ENCODE data around the gene MYL4.
"Not testable (repeated sequence)": the region's sequence is repeated elsewhere in the genome, so short reads cannot be mapped to it uniquely, and the experiment has no call there.

The MYL4 gene

DNA sequence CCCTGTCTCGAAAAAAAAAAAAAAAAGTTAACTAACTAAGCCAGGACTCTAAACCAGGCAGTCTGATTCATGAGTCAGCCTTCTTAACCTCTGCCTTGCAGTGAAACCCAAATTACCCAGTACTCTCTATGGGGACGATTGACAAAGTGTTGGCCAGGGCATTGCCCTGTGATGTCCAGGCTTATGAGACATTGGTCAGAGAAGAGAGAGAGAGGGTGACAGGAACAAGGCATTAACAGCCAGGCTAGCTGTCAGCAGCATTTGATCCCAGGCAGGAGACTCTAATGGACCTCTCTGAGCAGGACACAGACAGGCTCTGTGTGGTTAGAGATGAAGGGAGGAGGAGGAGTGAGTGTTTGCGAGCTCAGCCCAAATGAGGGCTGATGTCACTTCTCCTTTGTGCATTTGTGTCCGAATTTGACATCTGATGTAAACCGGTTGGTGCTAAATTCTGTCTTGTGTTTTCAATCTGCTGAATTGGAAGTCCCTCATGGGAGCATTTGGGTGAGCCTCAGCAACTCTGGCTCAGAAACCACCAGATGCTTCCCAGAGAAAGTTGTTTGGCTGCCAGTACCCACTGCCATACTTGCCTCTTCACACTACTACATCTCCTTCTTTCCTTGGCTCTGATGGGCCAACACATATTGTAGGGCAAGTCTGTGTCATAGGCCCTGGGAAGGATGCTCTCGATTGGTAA lies 4.3 kb upstream of the MYL4 start:
- intact Hi-C loops (cut with micrococcal nuclease), result no loop called here
- no peaks in the 10 kb centered on the region for H3K9me3 Mint-ChIP-seq
- peaks cover 13% of the 10 kb centered on the region for H3K27me3 Mint-ChIP-seq
- peaks cover 83% of the 10 kb centered on the region for H3K4me1 Mint-ChIP-seq (ENCODE audit: low read depth)
- H3K4me3 Mint-ChIP-seq, result no peak overlapping the region
- H3K36me3 Mint-ChIP-seq (ENCODE audit: low read depth), result no peaks in the 10 kb centered on the region
- peak overlapping the region; percentile 86 for H3K27ac Mint-ChIP-seq

DNA sequence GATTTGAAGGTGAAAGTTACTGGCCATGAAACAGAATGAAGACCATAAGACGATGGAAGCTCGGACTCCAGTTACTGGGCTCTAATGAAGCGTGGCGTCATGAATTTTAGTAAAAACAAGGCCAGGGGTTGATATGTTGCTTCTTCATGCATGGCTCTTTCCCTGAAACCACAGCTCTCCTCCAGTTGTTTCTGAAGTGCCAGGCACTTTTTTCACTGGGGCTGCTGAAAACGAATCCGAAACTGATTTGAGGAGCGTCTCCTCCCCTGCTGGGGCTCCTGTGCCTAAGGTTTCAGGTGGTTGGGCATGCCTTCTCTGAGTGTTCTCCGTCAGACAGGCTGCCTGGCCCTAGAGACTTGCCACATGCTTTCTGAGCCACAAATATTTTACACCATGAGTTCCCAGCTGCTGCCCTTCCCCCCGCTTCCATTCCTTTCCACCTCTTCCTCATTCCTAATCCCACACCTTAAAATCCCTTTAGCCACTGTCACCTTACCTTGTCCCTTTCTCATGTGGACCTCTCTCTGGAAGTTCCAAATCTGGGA lies 3.7 kb upstream of the MYL4 start:
- peaks cover 13% of the 10 kb centered on the region for H3K27me3 Mint-ChIP-seq
- H3K9me3 Mint-ChIP-seq, result no peaks in the 10 kb centered on the region
- H3K4me1 Mint-ChIP-seq (ENCODE audit: low read depth), result peaks cover 81% of the 10 kb centered on the region
- H3K4me3 Mint-ChIP-seq, result peak overlapping the region; percentile 2
- peak overlapping the region; percentile 86 for H3K27ac Mint-ChIP-seq
- intact Hi-C loops (cut with micrococcal nuclease), result no loop called here
- no peaks in the 10 kb centered on the region for H3K36me3 Mint-ChIP-seq (ENCODE audit: low read depth)

- peak overlapping the region; percentile 86 for H3K27ac Mint-ChIP-seq
- peaks cover 16% of the 10 kb centered on the region for H3K27me3 Mint-ChIP-seq
- no peaks in the 10 kb centered on the region for H3K9me3 Mint-ChIP-seq
- peaks cover 75% of the 10 kb centered on the region for H3K4me1 Mint-ChIP-seq (ENCODE audit: low read depth)
- intact Hi-C loops (cut with micrococcal nuclease), result no loop called here
- no peaks in the 10 kb centered on the region for H3K36me3 Mint-ChIP-seq (ENCODE audit: low read depth)
- no peak overlapping the region for H3K4me3 Mint-ChIP-seq
These were observed 1.7 kb upstream of the MYL4 start for GRCh38 chr17:47207143-47208067.

GRCh38 chr17:47209499-47209898 lies 351 bp downstream of the MYL4 start:
- H3K4me1 Mint-ChIP-seq (ENCODE audit: low read depth), result peaks cover 68% of the 10 kb centered on the region
- intact Hi-C loops (cut with micrococcal nuclease), result no loop called here
- no peaks in the 10 kb centered on the region for H3K9me3 Mint-ChIP-seq
- no peak overlapping the region for H3K27ac Mint-ChIP-seq
- no peak overlapping the region for H3K4me3 Mint-ChIP-seq
- peaks cover 19% of the 10 kb centered on the region for H3K27me3 Mint-ChIP-seq
- no peaks in the 10 kb centered on the region for H3K36me3 Mint-ChIP-seq (ENCODE audit: low read depth)

- Mint-ChIP-seq H3K36me3 (ENCODE audit: low read depth) (no peaks in the 10 kb centered on the region), H3K9me3 (no peaks in the 10 kb centered on the region), H3K27me3 (peaks cover 19% of the 10 kb centered on the region), H3K4me1 (ENCODE audit: low read depth) (peaks cover 62% of the 10 kb centered on the region), H3K4me3 (no peak overlapping the region), H3K27ac (no peak overlapping the region)
- intact Hi-C loops (cut with micrococcal nuclease), result no loop called here
These were observed 957 bp downstream of the MYL4 start for GRCh38 chr17:47210105-47210504.

DNA sequence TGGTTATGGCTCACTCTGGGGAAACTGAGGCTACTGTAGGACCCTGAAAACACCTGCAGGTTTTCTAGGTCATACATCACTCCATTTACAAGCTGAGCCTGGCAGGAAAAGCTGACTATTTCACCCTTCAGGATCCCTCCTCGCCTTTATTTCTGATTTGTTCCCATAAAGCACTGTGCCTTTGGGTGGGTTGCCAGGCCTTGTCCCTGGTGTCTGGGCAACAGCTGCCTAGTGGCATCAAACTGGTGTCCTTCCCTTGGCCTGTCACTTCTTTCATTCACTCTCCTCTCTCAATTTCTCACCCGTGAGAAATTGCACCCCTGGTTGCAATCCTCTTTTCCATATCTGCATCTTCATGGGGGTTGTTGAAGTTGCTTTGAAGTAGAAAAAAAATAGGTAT lies 1.6 kb downstream of the MYL4 start:
- Mint-ChIP-seq H3K4me1 (ENCODE audit: low read depth) (peaks cover 56% of the 10 kb centered on the region), H3K4me3 (no peak overlapping the region), H3K27ac (no peak overlapping the region), H3K36me3 (ENCODE audit: low read depth) (no peaks in the 10 kb centered on the region), H3K27me3 (peaks cover 20% of the 10 kb centered on the region), H3K9me3 (no peaks in the 10 kb centered on the region)
- intact Hi-C loops (cut with micrococcal nuclease), result no loop called here

- H3K9me3 Mint-ChIP-seq, result no peaks in the 10 kb centered on the region
These were observed 3.3 kb downstream of the MYL4 start for GRCh38 chr17:47212458-47212857.

GRCh38 chr17:47213540-47213939 lies 4.4 kb downstream of the MYL4 start:
- Mint-ChIP-seq H3K9me3 (no peaks in the 10 kb centered on the region), H3K27me3 (peaks cover 17% of the 10 kb centered on the region), H3K27ac (no peak overlapping the region), H3K4me3 (no peak overlapping the region), H3K36me3 (ENCODE audit: low read depth) (no peaks in the 10 kb centered on the region), H3K4me1 (ENCODE audit: low read depth) (peaks cover 31% of the 10 kb centered on the region)
- intact Hi-C loops (cut with micrococcal nuclease), result no loop called here

More at GRCh38 chr17:47212458-47212857, 3.3 kb downstream of the MYL4 start:
- Mint-ChIP-seq H3K4me1 (ENCODE audit: low read depth) (peaks cover 39% of the 10 kb centered on the region), H3K27me3 (peaks cover 17% of the 10 kb centered on the region), H3K36me3 (ENCODE audit: low read depth) (no peaks in the 10 kb centered on the region), H3K27ac (no peak overlapping the region), H3K4me3 (no peak overlapping the region)
- intact Hi-C loops (cut with micrococcal nuclease), result no loop called here

DNA sequence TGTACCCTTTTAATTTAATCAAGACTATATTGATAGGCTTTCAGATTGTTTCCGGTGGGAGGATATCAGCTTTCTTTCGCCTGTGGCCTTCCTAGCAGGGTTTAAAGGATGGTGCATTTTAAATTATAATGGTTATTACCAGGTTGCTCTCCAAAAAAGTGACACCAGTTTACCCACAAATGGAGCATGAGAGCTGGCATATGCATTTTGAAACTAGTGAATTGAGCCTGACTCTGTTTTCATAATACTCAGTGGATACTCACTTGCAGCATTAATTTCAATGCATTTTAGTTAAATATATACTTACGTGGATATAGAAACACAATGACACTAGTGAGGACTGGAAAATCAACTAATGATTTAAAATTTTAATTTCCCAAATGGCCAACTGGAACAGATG lies 5.8 kb downstream of the MYL4 start:
- Mint-ChIP-seq H3K9me3 (no peaks in the 10 kb centered on the region), H3K36me3 (ENCODE audit: low read depth) (no peaks in the 10 kb centered on the region), H3K27ac (no peak overlapping the region), H3K4me1 (ENCODE audit: low read depth) (peaks cover 33% of the 10 kb centered on the region), H3K4me3 (no peak overlapping the region), H3K27me3 (peaks cover 18% of the 10 kb centered on the region)
- intact Hi-C loops (cut with micrococcal nuclease), result no loop called here

DNA sequence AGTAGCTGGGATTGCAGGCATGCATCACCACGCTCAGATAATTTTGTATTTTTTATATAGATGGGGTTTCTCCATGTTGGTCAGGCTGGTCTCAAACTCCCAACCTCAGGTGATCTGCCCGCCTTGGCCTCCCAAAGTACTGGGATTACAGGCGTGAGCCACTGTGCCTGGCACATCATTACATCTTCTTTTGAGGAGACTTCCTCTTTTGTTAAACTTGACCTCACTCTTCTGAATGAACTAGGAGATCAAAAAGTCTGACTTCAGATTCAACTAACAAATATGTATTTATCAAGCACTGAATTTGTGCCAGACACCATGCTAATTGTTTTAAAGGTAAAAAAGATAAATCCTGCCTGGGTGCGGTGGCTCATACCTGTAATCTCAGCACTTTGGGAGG lies 7.7 kb downstream of the MYL4 start:
- H3K4me3 Mint-ChIP-seq; intact Hi-C loops (cut with micrococcal nuclease); H3K36me3 Mint-ChIP-seq (ENCODE audit: low read depth); H3K27ac Mint-ChIP-seq; H3K9me3 Mint-ChIP-seq: not testable (repeated sequence)
- Mint-ChIP-seq H3K27me3 (peaks cover 33% of the 10 kb centered on the region), H3K4me1 (ENCODE audit: low read depth) (peaks cover 37% of the 10 kb centered on the region)

- H3K36me3 Mint-ChIP-seq (ENCODE audit: low read depth); H3K27ac Mint-ChIP-seq; intact Hi-C loops (cut with micrococcal nuclease); H3K9me3 Mint-ChIP-seq; H3K4me3 Mint-ChIP-seq: not testable (repeated sequence)
- peaks cover 36% of the 10 kb centered on the region for H3K27me3 Mint-ChIP-seq
- peaks cover 36% of the 10 kb centered on the region for H3K4me1 Mint-ChIP-seq (ENCODE audit: low read depth)
These were observed 8.1 kb downstream of the MYL4 start for GRCh38 chr17:47217279-47217678.

DNA sequence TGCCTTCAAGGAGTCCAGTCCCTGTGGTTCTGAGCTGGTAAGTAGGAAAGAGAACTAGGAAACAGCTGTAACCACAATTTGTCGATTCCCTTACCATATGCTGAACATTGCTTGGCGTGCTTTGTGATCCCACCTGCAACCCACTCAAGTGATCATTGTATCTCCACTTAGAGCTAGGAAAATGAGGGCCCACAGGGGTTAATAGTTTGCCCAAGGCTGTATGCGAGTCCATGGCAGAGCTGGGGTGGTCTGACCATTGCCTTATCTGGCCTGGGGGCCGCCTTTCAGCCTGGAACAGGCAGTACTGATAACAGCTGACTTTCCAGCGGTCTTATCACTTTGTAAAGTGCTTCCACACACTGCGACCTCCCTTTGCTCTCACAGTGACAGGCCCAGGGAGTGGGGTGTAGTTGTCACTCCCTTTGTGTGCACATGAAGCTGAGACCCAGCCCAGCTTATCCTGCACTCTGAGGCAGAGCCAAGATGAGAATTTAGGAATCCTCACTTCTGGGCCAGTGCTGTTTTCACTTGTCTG lies 9.8 kb downstream of the MYL4 start:
- H3K27ac Mint-ChIP-seq, result no peak overlapping the region
- no peaks in the 10 kb centered on the region for H3K9me3 Mint-ChIP-seq
- no peak overlapping the region for H3K4me3 Mint-ChIP-seq
- intact Hi-C loops (cut with micrococcal nuclease), result no loop called here
- peaks cover 1% of the 10 kb centered on the region for H3K36me3 Mint-ChIP-seq (ENCODE audit: low read depth)
- peaks cover 40% of the 10 kb centered on the region for H3K4me1 Mint-ChIP-seq (ENCODE audit: low read depth)
- H3K27me3 Mint-ChIP-seq, result peaks cover 33% of the 10 kb centered on the region

DNA sequence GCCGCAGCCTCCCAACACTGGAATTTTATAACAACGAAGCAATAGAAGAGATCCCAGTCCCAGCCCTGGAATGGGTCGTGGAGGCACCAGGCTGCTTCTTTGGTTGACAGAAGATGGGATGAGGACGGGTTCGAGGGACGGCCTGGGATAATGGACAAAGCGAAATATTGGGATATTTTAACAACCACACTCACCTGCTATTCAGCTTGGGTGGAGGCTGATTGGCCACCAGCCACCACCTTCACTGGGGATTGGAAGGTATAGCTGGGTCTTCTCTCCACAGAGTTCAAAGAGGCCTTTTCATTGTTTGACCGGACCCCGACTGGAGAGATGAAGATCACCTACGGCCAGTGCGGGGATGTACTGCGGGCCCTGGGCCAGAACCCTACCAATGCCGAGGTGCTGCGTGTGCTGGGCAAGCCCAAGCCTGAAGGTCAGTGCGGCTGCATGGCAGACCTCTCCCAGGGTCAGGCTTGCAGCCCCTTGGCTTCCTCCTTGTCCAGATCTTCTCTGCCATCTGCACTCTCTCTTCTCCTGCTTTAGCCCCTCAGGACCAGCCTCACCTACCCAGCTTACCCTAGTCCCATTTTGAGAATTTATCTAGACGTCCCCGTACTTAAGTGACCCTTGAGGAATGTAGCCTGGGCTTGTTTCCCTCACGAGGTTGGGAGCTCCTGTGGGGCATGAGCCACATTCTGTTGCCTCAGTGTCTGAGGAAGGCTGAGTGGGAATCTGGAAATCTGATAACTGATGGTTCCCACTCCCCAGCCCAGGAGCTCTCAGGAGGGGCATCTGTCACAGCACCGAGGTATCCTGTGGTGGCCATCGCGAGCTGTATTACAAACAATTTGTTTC lies 10.7 kb downstream of the MYL4 start:
- Mint-ChIP-seq H3K27me3 (peaks cover 33% of the 10 kb centered on the region), H3K4me1 (ENCODE audit: low read depth) (peaks cover 49% of the 10 kb centered on the region), H3K4me3 (no peak overlapping the region), H3K36me3 (ENCODE audit: low read depth) (peaks cover 6% of the 10 kb centered on the region), H3K9me3 (no peaks in the 10 kb centered on the region), H3K27ac (peak overlapping the region; percentile 50)
- intact Hi-C loops (cut with micrococcal nuclease), result no loop called here

All from dendritic cell treated with granulocyte-macrophage colony-stimulating factor and Interleukin-4, amounts not matched to agents 40 ng/mL and 50 ng/mL, for 4 days (primary cell).